ENCODE measurements around the gene FAM222B. TPM values are rescaled to one million over a fixed set of nuclear protein-coding genes. Genes with fewer than 3 reads are reported as not detected.

Gene FAM222B
- total RNA-seq, 1 donor from 2014 or later: 16.8 TPM

DNA sequence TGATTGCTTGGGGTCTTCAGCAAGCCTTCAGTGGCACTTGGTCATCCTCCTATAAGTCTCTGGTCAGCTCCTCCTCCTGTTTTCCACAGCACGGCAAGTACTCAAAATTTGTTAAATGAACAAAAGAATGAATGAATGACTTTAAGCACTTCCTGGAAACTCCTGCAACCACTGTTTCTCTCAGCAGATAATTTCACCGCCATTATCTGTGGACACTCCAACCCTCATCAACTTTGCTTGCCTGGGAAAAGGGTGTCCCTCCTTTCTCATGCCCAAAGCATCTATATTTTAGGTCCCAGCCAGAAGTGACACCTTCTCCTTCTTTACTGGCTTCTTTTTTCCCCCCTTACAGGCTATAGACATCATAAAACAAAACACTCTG is 135.3 kb downstream of the FAM222B start:
- intact Hi-C loops (cut with micrococcal nuclease): no loop called here
- DNase-seq: no peak
- ATAC-seq: no peak

DNA sequence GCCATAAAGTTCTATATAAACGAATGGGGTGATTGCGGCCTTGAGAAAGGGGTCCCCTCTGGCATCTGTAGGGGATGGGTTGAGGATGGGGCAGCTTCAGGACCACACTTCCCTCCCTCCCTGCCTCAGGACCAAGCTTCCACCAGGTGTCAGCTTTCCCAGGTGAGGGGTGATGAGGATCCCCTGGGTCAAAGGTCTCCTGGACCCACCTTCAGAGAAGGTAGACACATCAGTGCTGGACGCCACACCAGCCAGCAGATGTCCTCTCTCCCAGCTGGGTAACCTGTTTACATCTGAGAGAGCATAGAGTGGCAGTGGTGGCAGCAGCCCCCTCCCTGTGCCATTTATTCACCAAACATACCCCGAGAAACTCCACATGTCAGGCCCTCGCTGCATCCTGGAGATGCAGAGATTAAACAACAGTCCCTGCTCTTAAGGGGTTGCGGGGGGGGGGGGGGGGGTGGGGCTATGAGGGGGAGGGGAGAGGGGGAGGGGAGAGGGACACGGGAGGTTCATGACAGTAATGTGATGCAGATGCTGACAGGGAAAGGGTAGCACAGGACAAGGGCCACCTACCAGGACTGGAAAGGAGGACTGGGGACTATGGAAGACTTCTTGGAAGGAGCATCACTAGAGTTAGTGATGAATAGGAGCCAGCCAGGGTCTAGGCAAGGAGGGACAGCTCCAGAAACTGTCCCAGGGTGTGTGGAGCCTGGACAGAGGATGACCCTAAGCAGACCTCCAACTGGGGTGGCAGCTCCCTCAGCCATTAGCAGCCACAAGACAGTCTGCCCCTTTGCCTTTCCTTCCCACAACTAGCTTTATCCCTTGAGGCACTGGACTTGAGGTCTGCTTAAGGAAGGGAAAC is 135.9 kb downstream of the FAM222B start:
- ATAC-seq (no peak), DNase-seq (no peak)
- intact Hi-C loops (cut with micrococcal nuclease): no loop called here

Small RNAs within 50 kb of the gene (microRNA-seq; reads per million reads assigned to microRNA genes)
- not detected for gene MIR451B (ENCODE audit: borderline number of aligned reads)

Other genes starting within 250 kb of the FAM222B start
- 1.1 TPM for gene SPAG5, start 243.8 kb downstream of the FAM222B start, total RNA-seq
- gene RSKR, start 228.6 kb downstream of the FAM222B start, total RNA-seq: 4.0 TPM
- 73.8 TPM for gene BLTP2, start 197.6 kb downstream of the FAM222B start, total RNA-seq
- gene SDF2, start 180.9 kb downstream of the FAM222B start, total RNA-seq: 30.7 TPM
- 46.0 TPM for gene SUPT6H, start 180.6 kb downstream of the FAM222B start, total RNA-seq
- 0.89 TPM for gene PROCA1, start 130.9 kb downstream of the FAM222B start, total RNA-seq
- 14.8 TPM for gene RAB34, start 124.9 kb downstream of the FAM222B start, total RNA-seq
- gene RPL23A, start 122.8 kb downstream of the FAM222B start, total RNA-seq: 918 TPM
- 2.6 TPM for gene TLCD1, start 116.6 kb downstream of the FAM222B start, total RNA-seq
- 0.94 TPM for gene NEK8, start 114.0 kb downstream of the FAM222B start, total RNA-seq
- 4.2 TPM for gene TRAF4, start 98.8 kb downstream of the FAM222B start, total RNA-seq
- gene ERAL1, start 12.2 kb upstream of the FAM222B start, total RNA-seq: 34.1 TPM
- 108 TPM for gene FLOT2, start 54.9 kb upstream of the FAM222B start, total RNA-seq
- 3.8 TPM for gene DHRS13, start 60.3 kb upstream of the FAM222B start, total RNA-seq
- gene PHF12, start 108.7 kb upstream of the FAM222B start, total RNA-seq: 20.4 TPM
- not detected for gene SEZ6, start 163.2 kb upstream of the FAM222B start, total RNA-seq
- 0.59 TPM for gene PIPOX, start 200.4 kb upstream of the FAM222B start, total RNA-seq

Data from left ventricle myocardium superior (tissue), 1 donor.